Measurements from ENCODE around the gene TXNL1. TPM values are rescaled to one million over a fixed set of nuclear protein-coding genes. Genes with fewer than 3 reads are reported as not detected.

The TXNL1 gene
- polyA plus RNA-seq, 4 donors, result 94.3 to 131 (median 112) TPM

- no peak for DNase-seq (ENCODE audit: low read depth in 4 of 4, low spot score in 3 of 4)
Observed at GRCh38 chr18:56647071-56647470, 8.7 kb upstream of the TXNL1 start.

GRCh38 chr18:56645415-56646016 lies 7.1 kb upstream of the TXNL1 start:
- DNase-seq (ENCODE audit: low read depth in 4 of 4, low spot score in 3 of 4), result no peak

- no peak for DNase-seq (ENCODE audit: low read depth in 4 of 4, low spot score in 3 of 4)
Observed at GRCh38 chr18:56643381-56643780, 5.0 kb upstream of the TXNL1 start.

DNA sequence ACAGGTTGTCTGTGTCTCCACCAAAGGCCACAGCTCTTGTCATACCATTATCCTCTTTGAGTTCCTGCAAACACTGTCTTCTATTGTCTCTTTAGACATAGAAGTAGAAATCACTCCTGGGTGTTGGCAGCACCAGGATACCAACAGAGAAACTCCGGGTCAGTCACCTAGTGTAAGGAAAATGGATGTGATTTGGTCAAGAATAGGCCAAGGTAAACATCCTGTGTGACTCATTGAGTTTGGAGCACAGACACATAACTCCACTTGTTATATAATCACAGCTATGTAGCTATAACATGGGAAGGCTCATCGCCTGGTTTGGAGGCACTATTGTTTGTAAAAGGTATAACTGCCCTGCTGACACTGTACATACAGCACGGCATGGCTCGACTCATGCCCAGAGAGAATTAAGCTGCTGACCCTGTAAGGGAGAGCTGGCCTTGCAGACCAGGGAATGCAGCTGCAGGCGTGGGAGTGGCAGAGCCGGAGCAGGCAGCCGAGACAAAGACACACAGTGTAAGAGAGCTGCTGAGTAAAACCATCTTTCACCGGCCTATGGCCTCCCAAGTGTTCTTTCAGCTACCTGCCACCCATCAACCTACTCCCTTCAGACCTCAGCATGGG lies 3.4 kb upstream of the TXNL1 start:
- DNase-seq (ENCODE audit: low read depth in 4 of 4, low spot score in 3 of 4), result no peak

- DNase-seq (ENCODE audit: low read depth in 4 of 4, low spot score in 3 of 4), result no peak
Observed at GRCh38 chr18:56639571-56639970, 1.2 kb upstream of the TXNL1 start.

- no peak for DNase-seq (ENCODE audit: low read depth in 4 of 4, low spot score in 3 of 4)
Observed at GRCh38 chr18:56639104-56639381, 651 bp upstream of the TXNL1 start.

DNA sequence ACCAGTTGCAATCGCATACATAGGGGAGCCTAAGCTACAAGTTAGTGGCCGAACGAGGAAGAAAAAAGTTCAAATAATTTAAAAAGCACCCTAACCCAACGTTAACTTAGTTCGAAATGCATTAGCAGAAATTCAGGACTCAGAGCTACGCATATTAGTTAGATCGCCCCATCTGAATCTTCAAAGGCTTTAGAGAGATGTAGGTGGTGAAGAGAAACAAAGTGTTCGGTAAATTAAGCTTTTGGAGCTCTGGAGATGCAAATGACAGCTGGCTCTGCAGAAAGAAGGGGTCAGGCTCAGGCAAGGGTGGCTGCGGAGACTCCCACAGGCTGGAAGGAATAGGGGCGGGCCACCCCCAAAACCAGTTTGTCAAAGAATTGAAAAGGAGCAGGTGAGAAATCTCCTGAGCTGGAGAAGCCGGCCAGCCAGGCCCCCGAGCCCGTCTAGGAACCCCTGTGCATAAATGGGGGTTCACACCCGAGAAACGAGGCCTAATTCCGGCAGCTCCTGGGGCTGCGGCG lies 621 bp downstream of the TXNL1 start:
- no peak for DNase-seq (ENCODE audit: low read depth in 4 of 4, low spot score in 3 of 4)

GRCh38 chr18:56637176-56637575 lies 1.2 kb downstream of the TXNL1 start:
- DNase-seq (ENCODE audit: low read depth in 4 of 4, low spot score in 3 of 4), result no peak

GRCh38 chr18:56635007-56635406 lies 3.4 kb downstream of the TXNL1 start:
- DNase-seq (ENCODE audit: low read depth in 4 of 4, low spot score in 3 of 4), result no peak

DNA sequence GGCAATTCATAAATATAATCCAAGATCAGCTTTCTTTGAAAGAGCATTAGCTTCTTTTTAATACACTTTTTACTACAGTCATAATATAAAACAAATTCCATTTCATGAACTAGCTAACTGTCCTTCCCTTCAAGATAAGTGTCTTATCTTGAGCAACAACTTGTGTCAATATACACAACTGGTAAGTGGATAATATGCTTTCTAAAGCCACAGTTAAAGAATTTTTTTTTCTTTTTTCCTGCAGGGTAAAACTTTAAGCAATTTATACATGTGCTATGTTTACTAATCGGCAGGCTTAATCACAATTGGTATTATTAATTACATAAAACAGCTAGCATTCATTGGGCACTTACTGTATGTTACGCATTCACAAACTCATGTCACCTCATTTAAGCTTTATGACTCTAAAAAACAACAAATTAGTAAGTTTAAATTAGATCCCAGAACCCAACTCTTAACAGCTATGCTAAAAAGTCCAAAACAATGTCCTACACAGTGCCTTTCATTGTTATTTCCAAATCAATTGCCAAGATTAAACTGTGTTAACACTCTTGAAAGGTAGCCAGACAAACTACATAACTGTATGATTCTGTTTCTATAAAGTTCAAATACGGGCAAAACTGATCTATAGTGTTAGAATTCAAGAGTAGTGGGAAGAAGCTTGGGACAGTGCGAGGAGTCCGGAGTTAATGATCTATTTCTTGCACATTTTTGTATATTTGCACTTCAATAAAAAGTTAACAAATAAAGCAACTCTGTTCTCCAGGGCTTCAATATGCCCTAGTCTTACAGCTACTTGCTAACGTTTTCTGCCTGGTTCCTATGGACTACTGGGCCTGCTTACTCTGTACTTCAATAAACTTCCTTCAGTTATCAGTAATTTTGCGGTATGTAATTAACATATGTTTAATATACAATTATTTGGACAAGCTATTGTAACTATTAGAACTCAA lies 6.0 kb downstream of the TXNL1 start:
- DNase-seq (ENCODE audit: low read depth in 4 of 4, low spot score in 3 of 4), result no peak

- DNase-seq (ENCODE audit: low read depth in 4 of 4, low spot score in 3 of 4), result no peak
Observed at GRCh38 chr18:56627991-56628390, 10.4 kb downstream of the TXNL1 start.

GRCh38 chr18:56615738-56616520 lies 22.5 kb downstream of the TXNL1 start:
- DNase-seq (ENCODE audit: low read depth in 4 of 4, low spot score in 3 of 4), result no peak

DNA sequence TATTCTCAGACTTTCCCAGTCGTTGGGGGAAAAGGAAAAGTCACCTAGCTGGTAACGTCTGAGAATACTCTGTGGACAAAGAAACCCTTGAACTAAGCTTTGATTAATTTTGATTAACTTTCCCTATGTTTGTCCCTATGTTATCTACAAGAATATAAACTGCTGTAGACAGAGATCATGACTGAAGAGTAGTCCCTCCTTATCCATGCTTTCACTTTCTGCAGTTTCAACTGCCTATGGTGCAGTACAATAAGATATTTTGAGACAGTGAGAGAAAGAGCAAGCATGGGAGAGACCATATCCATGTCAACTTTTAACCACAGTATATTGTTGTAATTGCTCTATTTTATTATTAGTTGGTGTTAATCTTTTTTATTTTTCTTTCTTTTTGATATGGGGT lies 31.8 kb downstream of the TXNL1 start:
- no peak for DNase-seq (ENCODE audit: low read depth in 4 of 4, low spot score in 3 of 4)

DNA sequence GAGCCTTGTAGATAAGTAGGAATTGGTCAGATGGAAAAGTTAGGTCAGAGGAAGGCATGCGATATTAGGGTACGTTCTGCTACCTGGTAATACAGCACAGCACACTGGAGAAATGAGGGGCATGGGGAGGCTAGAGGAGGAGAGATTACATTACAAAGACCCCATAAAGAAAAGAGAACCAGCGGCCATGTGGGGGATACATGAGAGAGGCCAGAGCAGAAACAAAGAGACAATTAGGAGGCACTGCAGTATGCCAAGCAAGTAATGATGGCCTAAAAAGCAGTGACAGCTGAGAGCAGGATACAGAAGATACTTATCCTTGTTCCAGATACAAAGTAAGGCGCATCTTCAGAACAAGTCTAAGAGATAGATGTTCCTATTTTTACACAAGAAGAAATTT lies 40.0 kb downstream of the TXNL1 start:
- DNase-seq (ENCODE audit: low read depth in 4 of 4, low spot score in 3 of 4), result no peak

DNA sequence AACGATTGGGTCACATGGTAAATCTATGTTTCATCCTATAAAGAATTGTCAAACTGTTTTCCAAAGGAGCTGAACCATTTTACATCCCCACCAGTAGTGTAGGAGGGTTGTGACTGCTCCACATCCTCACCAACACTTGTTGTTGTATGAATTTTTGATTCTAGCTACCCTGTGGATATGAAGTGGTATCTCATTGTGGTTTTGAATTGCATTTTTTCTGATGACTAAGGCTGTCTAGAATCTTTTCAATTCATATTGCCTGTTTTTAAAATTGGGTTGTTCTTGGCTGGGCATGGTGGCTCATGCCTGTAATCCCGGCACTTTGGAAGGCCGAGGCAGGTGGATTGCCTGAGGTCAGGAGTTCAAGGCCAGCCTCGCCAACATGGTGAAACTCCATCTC lies 44.5 kb downstream of the TXNL1 start:
- DNase-seq (ENCODE audit: low read depth in 4 of 4, low spot score in 3 of 4), result no peak

DNA sequence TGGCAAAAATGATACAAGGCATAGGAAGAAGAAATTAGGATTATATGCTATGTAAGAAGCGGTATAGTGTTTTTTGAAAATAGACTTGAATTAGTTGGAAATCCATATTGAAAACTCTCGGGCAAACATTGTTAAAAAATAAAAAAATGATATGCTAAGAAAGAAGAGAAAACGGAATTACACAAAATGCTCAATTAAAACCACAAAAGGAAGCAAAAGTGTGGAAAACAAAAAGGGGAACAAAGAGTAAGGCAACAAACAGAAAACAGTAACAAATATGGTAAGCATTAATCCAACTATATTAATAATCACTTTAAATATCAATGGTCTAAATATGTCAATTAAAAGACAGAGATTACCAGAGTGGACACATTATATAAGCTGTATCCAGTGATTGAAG lies 58.4 kb downstream of the TXNL1 start:
- no peak for DNase-seq (ENCODE audit: low read depth in 4 of 4, low spot score in 3 of 4)

DNA sequence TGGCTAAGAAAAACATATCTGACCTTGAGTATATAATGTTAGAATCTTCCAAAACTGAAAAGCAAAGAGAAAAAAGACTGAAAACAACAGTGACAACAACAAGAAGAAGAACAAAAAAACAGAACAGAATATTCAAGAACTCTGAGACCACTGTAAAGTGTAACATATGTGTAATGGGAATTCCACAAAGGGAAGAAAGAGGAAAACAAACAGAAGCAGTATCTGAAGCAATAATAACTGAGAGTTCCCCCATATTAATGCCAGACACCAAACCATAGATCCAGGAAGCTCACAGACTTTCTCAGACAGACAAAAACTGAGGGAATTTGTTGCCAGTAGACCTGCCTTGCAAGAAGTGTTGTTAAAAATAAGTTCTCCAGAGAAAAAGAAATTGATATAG lies 58.9 kb downstream of the TXNL1 start:
- no peak for DNase-seq (ENCODE audit: low read depth in 4 of 4, low spot score in 3 of 4)

DNA sequence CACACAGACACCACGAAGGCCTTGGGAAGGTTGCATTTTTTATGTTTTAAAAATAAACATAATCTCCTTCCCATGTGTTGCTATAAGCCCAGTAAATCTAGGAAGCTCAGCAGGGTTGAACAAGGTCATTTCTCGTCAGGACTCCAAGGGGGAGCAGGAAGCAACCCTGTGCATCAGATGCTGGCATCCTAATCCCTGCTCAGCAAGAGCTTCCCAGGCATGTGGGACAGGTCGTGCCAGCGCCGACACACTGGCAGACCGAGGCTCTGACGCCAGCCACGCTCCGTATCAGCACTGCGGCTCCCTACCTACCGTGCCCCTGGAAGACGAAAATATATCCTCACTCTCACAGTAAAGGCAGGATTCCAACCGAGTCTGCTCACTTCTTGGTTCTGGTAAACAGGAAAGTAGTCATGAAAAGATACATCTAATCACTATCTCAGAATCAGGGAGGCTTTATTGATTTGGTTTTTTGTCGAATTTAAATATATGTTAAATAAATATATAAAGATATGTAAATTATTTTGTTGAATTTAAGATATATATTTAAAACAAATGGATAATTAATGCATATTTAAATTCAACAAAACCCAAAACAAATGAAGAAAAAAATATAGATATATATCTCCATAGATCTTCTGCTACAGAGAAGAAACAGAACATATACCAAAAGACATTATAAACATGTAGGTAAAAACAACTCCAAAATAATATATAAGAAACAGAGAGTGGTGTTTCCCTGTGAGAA lies 61.4 kb downstream of the TXNL1 start:
- DNase-seq (ENCODE audit: low read depth in 4 of 4, low spot score in 3 of 4), result no peak

DNA sequence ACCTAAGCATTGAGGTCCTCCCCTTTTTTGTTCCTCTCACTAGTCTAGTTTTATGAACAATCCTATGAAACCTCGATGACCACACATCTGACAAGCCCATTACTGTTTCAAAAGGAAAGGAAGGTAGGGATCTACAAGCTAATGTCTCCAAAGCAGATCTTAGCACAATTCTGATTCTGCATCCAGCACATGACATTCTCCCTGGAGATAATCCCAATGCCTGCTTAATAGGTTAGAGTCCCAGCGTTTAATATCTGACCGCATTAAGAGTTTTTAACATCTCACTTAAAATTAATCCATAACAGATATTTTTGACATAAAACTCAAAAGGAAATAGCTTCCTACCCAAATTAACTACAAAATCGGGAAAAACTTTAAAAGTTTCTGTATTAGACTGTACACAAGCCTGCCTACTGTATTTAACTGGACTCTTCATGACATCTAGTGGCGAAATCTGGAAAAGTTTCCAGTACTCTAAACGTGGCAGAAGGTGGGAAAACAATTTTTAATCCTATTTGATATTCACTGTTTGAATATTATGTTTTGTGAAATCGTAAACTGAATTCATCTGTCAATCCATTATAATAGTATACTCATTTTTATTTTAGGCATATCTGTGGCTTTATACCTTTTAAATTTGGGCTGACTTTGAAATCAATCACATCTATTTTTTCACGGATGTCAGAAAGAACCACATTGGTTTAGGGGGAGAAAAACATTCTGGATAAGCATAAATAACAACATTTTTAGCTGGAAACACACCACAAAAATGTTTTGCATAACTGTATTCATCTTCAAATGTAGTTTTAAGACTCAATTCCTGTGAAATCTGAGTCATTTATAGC lies 62.4 kb downstream of the TXNL1 start:
- peak in 3 of 4 donors; percentile 38 to 48 (median 39) for DNase-seq (ENCODE audit: low read depth in 4 of 4, low spot score in 3 of 4)
